Epithelial cell of proximal tubule (primary cell): Measurements from ENCODE around the gene CCDC116. TPM values are rescaled to one million over a fixed set of nuclear protein-coding genes. Genes with fewer than 3 reads are reported as not detected.

Experiments used
- DNase-seq: peaks from one replicate; pipeline ENCODE4 v3.0.0-alpha.2; 2011; ENCODE audit warnings: low read depth
- H3K4me3 ChIP-seq: 2 replicates; pipeline ENCODE4 v1.5.1; 2011; ENCODE audit warnings: low read depth, mild to moderate bottlenecking, low read length
- CTCF ChIP-seq: conservative IDR thresholded peaks from 2 replicates; pipeline ENCODE4 v1.5.1; 2012; ENCODE audit warnings: low read depth, mild to moderate bottlenecking, low read length
- total RNA-seq: library from RNA; depleted of rRNA; stranded (reverse); fragments of >200 nt; gene quantifications from 2 replicates; pipeline ENCODE4 v1.2.3, GENCODE V29; 2015

Gene CCDC116
- 0.17 and 0.29 TPM in 2 replicates for total RNA-seq

- no peak for TF ChIP-seq CTCF
- H3K4me3 ChIP-seq, result no peak within 1 kb of the TSS
- no peak for DNase-seq
Observed at GRCh38 chr22:21632237-21632895, at the start of gene CCDC116. CCDC116 (plus strand) TSS chr22:21632760; CDS start chr22:21633182, 422 bp downstream.

- no peak for DNase-seq
- no peak overlapping the region for H3K4me3 ChIP-seq
- TF ChIP-seq CTCF, result no peak
Observed at GRCh38 chr22:21582801-21583740, 49.5 kb upstream of the CCDC116 start.

GRCh38 chr22:21585389-21585788 is 47.2 kb upstream of the CCDC116 start:
- TF ChIP-seq CTCF, result no peak
- no peak for DNase-seq
- H3K4me3 ChIP-seq, result no peak overlapping the region

GRCh38 chr22:21587803-21588611 is 44.6 kb upstream of the CCDC116 start:
- TF ChIP-seq CTCF, result no peak
- no peak overlapping the region for H3K4me3 ChIP-seq
- DNase-seq, result no peak

GRCh38 chr22:21589396-21589795 is 43.2 kb upstream of the CCDC116 start:
- no peak for TF ChIP-seq CTCF
- no peak for DNase-seq
- no peak overlapping the region for H3K4me3 ChIP-seq

- no peak for TF ChIP-seq CTCF
- no peak overlapping the region for H3K4me3 ChIP-seq
- no peak for DNase-seq
Observed at GRCh38 chr22:21590809-21591641, 41.5 kb upstream of the CCDC116 start.
